Parathyroid adenoma (tissue), 2 donors: ENCODE data around the gene F2R.

Experiments
- H2AFZ ChIP-seq: fragments of 300-600 bp; sonication (generic); one replicate; pipeline ENCODE4 v1.7.0; 2017; ENCODE audit warnings: antibody characterized with exemption, mild to moderate bottlenecking
- H3K27ac ChIP-seq: fragments of 300-600 bp; sonication (generic); one replicate; pipeline ENCODE4 v1.7.0; 2017
- H3K27me3 ChIP-seq: fragments of 300-600 bp; sonication (generic); one replicate; pipeline ENCODE4 v1.7.0; 2017; ENCODE audit warnings: low read length; ENCODE audit not compliant: control insufficient read depth, insufficient read depth
- H3K36me3 ChIP-seq: fragments of 300-600 bp; sonication (generic); one replicate; pipeline ENCODE4 v1.7.0; 2017; ENCODE audit warnings: low read length; ENCODE audit not compliant: control insufficient read depth, insufficient read depth
- H3K4me1 ChIP-seq: fragments of 300-600 bp; sonication (generic); one replicate; pipeline ENCODE4 v1.7.0; 2017; ENCODE audit warnings: control low read depth
- H3K4me2 ChIP-seq: fragments of 300-600 bp; sonication (generic); one replicate; pipeline ENCODE4 v1.7.0; 2017; ENCODE audit warnings: low read length
- H3K4me3 ChIP-seq: fragments of 300-600 bp; sonication (generic); one replicate; pipeline ENCODE4 v1.7.0; 2017; ENCODE audit warnings: low read depth, low read length
- H3K79me2 ChIP-seq: fragments of 300-600 bp; sonication (generic); one replicate; pipeline ENCODE4 v1.7.0; 2017; ENCODE audit warnings: control low read depth
- H3K9ac ChIP-seq: fragments of 300-600 bp; sonication (generic); one replicate; pipeline ENCODE4 v1.7.0; 2017; ENCODE audit warnings: mild to moderate bottlenecking
- H3K9me3 ChIP-seq: fragments of 300-600 bp; sonication (generic); one replicate; pipeline ENCODE4 v1.7.0; 2017; ENCODE audit warnings: low read length; ENCODE audit not compliant: control insufficient read depth
- CTCF ChIP-seq: fragments of 300-600 bp; sonication (generic); IDR thresholded peaks from one replicate; pipeline ENCODE4 v1.7.0; 2017; ENCODE audit warnings: antibody characterized with exemption, mild to moderate bottlenecking
- donor health status: primary hyperparathyroidism.

Gene F2R

DNA sequence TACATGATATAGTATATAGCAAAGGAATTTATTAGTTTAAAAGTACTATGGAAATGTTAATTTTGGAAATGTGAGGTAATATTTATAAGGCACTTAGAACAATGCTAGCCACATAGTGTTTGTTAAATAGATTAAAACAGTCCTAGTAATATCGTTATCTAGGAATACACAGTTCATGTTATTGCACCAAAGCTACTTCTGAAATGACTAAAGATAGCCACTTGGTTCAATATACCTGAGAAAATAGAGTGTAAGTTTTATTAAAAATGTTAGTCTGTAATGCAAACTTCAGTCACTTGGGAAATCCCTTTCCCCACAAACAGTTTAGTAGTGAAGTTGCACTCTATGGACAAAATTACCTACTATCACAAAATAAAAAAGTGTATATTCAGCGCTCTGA is 15.4 kb upstream of the F2R start:
- TF ChIP-seq CTCF, result no peak
- Histone ChIP-seq H3K9ac (no peak overlapping the region), H3K9me3 (no peaks in the 10 kb centered on the region), H3K27ac (no peak overlapping the region), H3K4me1 (no peaks in the 10 kb centered on the region), H3K36me3 (no peaks in the 10 kb centered on the region), H3K4me3 (no peak overlapping the region), H3K79me2 (no peaks in the 10 kb centered on the region), H2AFZ (no peak overlapping the region), H3K4me2 (no peak overlapping the region), H3K27me3 (no peaks in the 10 kb centered on the region)

DNA sequence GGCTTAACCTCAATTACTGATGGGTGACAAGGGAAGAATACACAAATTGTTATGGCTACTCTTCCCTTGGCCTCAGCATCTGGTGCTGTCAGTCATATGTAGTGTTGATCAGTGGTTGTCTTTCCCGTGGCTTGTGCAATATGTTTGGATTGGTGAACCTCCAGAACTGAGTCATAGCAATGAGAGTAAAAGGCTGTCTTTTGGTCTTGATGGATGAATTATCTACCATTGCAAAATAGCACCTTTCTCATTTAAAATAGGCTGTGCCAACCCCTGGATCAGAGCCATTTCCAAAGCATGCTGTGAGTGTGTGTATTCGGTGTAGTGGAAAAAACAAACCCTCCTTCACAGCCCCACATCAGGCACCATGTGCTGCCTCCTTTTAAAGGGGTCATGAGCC is 14.6 kb upstream of the F2R start:
- Histone ChIP-seq H3K9me3 (no peaks in the 10 kb centered on the region), H3K4me3 (no peak overlapping the region), H3K36me3 (no peaks in the 10 kb centered on the region), H3K4me2 (no peak overlapping the region), H3K27ac (no peak overlapping the region), H2AFZ (no peak overlapping the region), H3K79me2 (no peaks in the 10 kb centered on the region), H3K9ac (no peak overlapping the region), H3K27me3 (no peaks in the 10 kb centered on the region), H3K4me1 (no peaks in the 10 kb centered on the region)
- TF ChIP-seq CTCF, result no peak

DNA sequence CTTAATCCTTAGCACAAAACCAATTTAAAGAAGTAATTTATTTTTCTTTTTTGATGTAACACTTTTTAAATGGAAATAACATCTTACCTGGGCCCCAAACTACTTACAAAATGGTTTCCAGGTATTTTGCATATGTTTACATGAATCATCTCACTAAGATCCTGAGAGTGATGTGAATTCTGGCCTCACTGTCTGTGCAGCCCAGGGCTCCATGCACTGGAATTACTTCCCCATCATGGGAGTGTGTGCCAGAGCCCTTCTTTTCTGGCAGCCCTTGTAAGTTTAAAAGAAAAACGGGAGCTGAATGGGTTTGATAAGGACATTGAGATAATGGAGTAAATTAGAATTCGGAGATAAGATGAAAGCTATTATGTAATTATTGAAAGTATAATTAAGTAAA is 12.2 kb upstream of the F2R start:
- H3K36me3 ChIP-seq, result no peaks in the 10 kb centered on the region
- H3K9me3 ChIP-seq, result no peaks in the 10 kb centered on the region
- H3K4me2 ChIP-seq, result no peak overlapping the region
- H3K27me3 ChIP-seq, result no peaks in the 10 kb centered on the region
- no peak overlapping the region for H2AFZ ChIP-seq
- H3K4me3 ChIP-seq, result no peak overlapping the region
- H3K79me2 ChIP-seq, result no peaks in the 10 kb centered on the region
- H3K4me1 ChIP-seq, result no peaks in the 10 kb centered on the region
- H3K27ac ChIP-seq, result no peak overlapping the region
- no peak for TF ChIP-seq CTCF
- no peak overlapping the region for H3K9ac ChIP-seq

DNA sequence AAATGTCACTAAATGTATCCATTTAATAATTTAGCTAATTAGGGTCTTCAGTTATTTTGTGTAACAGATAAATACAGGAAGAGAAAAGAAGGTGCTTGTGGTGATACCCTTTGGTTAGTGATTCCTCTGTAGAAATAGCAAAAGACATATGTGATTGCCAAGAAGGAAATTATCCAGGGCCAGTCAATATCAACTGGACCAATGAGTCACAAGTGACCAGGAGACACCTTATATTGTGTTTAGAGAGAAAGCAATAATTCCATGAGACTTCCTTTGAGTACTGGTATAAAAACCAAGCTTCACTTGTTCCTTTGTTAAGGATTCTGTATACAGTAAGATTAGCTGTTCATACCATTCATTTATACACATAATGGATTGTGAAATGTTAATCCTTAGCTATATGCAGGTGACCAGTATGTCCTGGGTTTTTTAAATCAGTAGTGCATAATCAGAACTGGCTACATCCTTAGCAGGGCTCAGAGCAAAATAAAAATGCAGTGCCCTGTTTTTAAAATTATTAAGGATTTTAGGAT is 11.7 kb upstream of the F2R start:
- H3K36me3 ChIP-seq, result no peaks in the 10 kb centered on the region
- no peaks in the 10 kb centered on the region for H3K9me3 ChIP-seq
- TF ChIP-seq CTCF, result no peak
- H3K9ac ChIP-seq, result no peak overlapping the region
- H2AFZ ChIP-seq, result no peak overlapping the region
- H3K79me2 ChIP-seq, result no peaks in the 10 kb centered on the region
- no peak overlapping the region for H3K4me3 ChIP-seq
- H3K27me3 ChIP-seq, result no peaks in the 10 kb centered on the region
- H3K4me1 ChIP-seq, result no peaks in the 10 kb centered on the region
- H3K27ac ChIP-seq, result no peak overlapping the region
- H3K4me2 ChIP-seq, result no peak overlapping the region

DNA sequence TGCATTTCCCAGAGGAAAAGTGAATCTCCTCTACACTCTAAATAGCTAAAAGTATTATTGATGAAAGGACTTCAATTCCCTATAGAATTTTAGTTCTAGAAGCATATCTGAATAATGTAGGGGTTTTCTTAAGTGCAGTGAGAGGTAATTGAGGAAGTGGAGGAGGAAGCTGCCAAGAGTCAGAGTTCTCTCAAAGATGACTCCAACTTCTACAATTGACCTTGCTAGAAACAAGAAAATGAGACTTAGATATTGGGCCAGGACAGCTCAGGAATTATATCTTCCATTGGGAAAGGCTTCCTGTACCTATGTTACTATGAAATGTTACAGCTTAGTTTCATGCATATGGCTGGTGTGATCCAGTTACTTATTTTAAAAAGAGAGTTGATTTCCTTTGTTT is 10.4 kb upstream of the F2R start:
- no peak overlapping the region for H2AFZ ChIP-seq
- no peaks in the 10 kb centered on the region for H3K4me1 ChIP-seq
- H3K9ac ChIP-seq, result no peak overlapping the region
- no peaks in the 10 kb centered on the region for H3K27me3 ChIP-seq
- H3K9me3 ChIP-seq, result no peaks in the 10 kb centered on the region
- no peak overlapping the region for H3K27ac ChIP-seq
- no peak overlapping the region for H3K4me3 ChIP-seq
- H3K36me3 ChIP-seq, result no peaks in the 10 kb centered on the region
- TF ChIP-seq CTCF, result no peak
- no peaks in the 10 kb centered on the region for H3K79me2 ChIP-seq
- no peak overlapping the region for H3K4me2 ChIP-seq
